B cell (primary cell): ENCODE results near the gene RHOXF2B.

Source experiments
- CTCF ChIP-seq: fragments of 200-600 bp; IDR thresholded peaks from one replicate; pipeline ENCODE4 v1.8.0; 2022; ENCODE audit warnings: antibody characterized with exemption, mild to moderate bottlenecking
- EZH2 ChIP-seq: IDR thresholded peaks from 2 replicates; pipeline ENCODE4 v1.6.1; 2012; ENCODE audit warnings: borderline replicate concordance, low read depth, mild to moderate bottlenecking, moderate library complexity, low read length; ENCODE audit not compliant: insufficient read depth, poor library complexity, severe bottlenecking

DNA sequence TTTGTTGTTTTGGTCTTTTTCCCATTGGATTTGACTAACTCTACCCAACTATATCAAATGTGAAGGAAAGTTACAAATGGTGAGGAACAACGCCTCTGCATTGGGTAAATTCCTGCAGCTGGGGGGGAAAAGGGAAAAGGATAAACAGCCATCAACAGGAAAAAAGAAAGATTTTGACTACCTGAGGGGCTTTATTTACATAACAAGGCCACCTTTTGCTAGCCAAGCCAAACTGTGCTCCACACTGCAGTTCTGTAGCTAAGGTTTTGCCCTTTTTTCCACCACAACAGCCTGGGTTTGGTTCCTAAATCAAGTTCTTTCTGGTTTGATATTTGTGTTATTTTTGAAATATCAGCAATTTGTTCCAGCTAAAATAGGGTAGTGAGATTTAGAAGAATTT is 40.8 kb downstream of the RHOXF2B start:
- no peak for TF ChIP-seq CTCF
- TF ChIP-seq EZH2 = no peak
